Endometrial microvascular endothelial cells (primary cell): ENCODE results near the gene FEM1B. TPM values are rescaled to one million over a fixed set of nuclear protein-coding genes. Genes with fewer than 3 reads are reported as not detected.

Experiments used
- in situ Hi-C: cut with HindIII; loops from 2 replicates; pipeline ENCODE4 v1.10.0; 2017; ENCODE audit warnings: low sequenced_read_pairs, low pct_unique_long_range_greater_than_20kb; ENCODE audit errors: inconsistent ontology term
- total RNA-seq: library from RNA; depleted of rRNA; stranded (reverse); fragments of >200 nt; gene quantifications from one replicate; pipeline ENCODE4 v1.2.3, GENCODE V29; 2015; ENCODE audit errors: inconsistent ontology term

The FEM1B gene
- total RNA-seq, 1 donor from 2014 or later: 29.4 TPM

DNA sequence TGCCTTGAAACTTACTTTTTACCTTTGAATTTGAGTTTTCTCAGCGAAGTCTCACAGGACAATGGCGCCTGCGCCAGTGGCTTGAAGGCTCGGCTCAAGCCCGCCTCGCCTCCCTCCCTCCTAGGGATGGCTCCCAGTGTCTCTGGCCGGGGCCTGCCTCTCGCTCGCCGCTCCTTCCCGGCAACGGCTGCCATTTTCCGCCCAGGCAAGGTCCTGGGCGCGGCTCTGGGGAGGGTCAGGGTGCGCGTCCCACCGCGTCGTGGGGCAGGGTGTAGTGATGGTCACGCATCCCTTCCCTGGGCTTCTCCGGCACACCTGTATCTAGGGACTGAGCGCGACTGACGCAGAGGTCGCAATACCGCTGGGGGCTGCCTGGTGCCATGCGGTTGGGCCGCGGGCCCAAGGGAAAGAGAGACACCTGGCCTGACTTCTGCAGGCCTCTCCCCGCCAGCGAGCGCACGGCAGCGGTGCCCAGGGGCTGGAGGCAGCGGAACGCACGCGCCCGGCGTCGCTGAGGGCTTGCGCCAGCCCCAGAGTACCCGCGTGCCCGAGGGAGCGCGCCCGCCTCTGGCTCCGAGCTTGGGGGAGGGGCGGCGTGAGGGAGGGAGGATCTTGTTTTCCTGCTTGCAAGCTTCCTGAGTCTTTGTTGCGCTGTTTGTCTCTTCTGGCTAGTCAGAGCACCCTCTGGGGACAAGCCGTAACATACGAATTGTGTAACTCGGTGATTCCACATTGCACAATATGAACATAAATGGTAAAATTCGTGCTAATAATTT lies 20.7 kb upstream of the FEM1B start:
- in situ Hi-C loops: no loop called here

DNA sequence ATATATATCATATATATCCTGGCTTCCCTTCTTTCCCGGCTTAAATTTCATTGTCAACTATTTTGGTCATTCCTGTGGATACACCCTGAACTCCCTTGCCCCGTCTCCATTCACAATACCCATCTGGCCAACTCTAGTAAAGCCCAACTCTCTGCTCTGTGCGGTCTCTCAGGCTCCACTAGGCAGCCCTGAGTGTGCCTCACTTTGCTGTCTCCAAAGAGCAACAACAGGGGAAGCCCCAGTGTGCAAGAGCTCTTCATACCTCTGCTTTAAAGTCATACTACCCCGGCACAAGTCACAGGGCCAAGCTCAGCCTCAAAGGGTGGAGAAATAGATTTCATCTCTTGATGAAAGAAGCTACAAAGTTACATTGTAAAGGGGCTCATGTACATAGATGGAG lies 18.9 kb upstream of the FEM1B start:
- in situ Hi-C loops: no loop called here

DNA sequence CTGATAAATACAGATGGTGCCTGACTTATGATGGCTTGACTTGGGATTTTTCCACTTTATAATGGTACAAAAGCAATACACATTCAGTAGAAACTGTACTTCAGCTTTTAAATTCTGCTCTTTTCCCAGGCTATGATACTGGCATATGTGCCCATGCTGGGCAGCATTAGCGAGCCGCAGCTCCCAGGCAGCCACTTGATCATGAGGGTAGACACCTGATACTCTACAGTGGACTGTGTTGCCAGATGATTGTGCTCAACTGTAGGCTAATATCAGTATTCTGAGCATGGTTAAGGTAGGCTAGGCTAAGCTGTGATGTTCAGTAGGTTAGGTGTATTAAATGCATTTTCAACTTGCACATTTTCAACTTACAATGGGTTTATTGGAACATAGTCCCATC lies 17.7 kb upstream of the FEM1B start:
- in situ Hi-C loops: no loop called here

DNA sequence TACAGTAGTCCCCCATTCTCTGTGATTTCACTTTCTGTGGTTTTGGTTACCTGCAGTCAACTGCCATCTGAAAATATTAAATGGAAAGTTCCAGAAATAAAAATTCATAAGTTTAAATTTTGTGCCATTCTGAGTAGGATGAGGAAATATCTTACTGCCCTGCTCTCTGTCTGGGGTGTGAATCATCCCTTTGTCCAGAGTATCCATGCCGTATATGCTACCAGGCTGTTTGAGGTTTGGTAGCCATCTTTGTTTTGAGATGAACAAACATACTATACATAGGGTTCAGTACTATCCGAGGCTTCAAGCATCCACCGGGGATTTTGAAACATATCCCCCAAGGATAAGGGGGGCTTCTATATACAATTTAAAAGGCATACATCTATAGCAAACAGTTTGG lies 16.3 kb upstream of the FEM1B start:
- in situ Hi-C loops: no loop called here

DNA sequence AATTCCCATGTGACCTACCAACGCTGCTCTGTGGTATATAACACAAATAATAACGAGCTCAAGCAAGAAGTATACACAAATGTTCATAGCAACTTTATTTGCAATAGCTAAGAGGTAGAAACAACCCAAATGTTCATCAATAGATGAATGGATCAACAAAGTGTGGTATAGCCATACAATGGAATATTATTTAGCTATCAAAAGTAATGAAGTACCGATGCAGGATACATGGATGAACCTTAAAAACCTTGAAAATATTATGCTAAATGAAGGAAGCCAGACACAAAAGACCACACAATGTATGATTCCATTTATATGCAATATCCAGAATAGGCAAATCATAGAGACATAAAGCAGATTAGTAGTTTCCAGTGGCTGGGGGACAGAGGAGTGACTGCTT lies 15.6 kb upstream of the FEM1B start:
- in situ Hi-C loops: no loop called here

DNA sequence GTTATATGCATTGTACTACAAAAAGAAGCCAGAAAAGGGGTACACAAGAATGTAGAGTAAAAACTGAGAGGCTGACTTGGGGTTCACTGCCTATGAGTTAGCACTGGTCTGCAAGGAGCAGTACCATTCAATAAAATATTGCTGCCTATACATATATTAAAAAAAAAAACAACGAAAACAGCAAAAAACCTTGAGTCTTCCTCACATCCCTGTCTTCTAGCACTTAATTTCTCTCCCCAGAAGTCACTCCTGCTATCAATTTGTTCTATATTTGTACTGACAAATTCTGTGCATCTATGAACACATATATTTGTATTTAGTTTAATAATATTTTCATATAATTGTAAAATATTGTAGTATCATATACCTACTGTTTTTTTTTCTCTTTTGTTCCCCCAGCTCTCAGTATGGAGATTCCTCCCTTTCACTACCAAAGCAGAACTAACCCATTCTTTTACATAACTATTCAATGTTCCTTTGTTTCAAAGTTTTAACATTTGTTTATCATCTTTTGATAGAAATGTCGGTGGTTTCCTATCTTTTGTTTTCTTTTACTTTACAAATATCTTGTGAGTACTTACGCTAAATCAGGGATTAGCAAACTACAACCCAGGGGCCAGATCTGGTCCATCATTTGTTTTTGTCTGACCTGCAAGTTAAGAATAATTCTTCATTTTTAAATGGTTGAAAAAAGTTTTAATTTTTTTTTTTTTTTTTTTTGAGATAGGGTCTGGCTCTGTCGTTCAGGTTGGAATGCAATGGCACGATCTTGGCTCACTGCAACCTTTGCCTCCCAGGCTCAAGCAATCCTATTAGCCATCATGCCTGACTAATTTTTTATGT lies 14.8 kb upstream of the FEM1B start:
- in situ Hi-C loops: no loop called here

DNA sequence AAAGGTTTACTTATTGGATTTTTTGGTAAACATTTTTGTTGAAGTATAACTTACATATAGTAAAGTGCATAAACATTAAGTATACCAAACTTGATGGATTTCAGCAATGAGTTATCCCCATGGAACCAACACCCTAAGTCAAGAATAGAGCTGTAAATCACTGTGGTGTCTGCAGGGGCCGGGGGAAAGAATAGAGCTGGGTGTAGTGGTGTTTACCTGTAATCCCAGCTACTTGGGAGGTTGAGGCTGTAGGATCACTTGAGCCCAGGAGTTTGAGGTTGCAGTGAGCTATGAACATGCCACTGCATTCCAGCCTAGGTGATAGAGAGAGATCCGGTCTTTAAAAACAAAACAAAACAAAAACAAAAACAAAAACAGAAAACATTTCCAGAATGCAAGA lies 13.3 kb upstream of the FEM1B start:
- in situ Hi-C loops: no loop called here

DNA sequence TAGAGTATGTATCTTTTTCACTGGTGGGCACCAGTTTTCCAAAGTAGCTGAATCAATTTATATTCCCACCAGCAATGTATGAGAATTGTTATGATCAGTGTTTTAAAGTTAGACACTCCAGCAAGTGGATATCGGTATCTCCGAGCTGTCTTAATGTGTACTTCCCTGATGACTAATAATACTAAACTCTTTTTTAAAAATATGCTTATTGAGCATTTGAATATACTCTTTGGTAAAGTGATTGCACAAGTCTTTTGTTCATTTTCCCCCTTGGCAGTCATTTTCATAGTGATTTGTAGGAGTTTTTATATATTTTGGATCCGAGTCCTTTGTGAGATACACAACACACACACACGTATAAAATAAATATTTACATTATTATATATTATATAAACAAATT lies 12.5 kb upstream of the FEM1B start:
- in situ Hi-C loops: no loop called here

DNA sequence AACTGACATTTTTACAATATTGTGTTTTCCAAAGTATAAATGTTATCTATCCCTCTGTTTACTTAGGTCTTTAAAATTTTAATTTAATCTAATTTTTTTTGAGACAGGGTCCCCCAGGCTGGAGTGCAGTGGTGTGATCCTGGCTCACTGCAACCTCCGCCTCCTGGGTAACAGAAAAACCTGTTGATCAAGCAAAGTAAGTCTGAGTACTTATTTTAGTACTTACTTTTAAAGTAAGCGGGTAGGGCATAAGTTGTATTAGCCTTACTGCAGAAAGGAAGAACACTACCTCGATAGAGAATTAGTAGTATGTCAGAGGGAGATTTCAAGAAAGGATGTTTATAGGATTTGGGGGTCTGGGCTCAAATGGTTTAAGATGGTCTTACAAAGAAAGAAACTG lies 11.9 kb upstream of the FEM1B start:
- in situ Hi-C loops: no loop called here

DNA sequence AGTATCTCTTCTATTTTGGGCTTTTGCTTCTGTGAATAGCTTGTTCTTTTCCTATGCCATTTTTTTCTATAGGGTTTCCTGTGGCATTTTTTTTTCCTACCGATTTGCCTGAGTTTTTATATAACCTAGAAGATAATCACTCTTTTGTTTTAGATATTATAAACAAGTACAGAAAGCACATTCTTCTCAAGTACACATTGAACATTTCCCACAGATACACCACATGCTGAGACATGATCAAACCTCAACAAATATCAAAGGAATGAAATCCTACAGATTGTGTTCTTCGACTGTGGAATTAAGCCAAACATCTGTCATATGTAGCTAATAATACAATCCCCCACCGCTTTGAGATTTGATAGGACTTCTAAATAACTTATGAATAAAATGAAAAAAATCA lies 9.1 kb upstream of the FEM1B start:
- in situ Hi-C loops: no loop called here

DNA sequence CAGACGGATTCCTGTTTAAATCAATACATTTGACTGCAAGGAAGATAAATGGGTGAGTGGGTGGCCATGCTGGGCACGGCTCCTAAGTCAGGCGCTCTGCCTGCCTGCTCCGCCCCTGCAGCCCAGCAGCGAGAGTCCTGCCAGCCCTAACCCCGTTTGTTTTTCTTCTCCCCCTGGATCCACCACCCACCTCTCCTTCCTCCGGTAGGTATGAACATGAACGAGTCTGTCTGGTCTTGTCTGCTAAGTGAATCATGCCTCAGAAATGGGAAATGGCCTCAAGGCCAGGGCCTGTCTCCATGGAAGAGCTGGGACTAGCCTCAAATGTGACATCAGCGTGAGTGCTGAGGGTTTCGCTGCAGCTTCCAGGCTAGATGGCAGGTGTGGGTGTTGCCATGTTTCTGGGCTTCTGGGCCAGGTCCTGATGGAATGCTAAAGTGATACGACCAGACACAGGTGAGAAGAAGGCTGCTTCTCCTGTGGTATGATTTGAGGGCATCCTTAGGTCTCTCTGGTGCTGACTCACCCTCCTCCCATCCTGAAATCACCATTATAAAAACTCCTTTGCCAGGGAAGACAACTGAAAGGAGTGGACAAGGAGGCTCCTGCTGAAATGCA lies 5.6 kb upstream of the FEM1B start:
- in situ Hi-C loops: no loop called here

DNA sequence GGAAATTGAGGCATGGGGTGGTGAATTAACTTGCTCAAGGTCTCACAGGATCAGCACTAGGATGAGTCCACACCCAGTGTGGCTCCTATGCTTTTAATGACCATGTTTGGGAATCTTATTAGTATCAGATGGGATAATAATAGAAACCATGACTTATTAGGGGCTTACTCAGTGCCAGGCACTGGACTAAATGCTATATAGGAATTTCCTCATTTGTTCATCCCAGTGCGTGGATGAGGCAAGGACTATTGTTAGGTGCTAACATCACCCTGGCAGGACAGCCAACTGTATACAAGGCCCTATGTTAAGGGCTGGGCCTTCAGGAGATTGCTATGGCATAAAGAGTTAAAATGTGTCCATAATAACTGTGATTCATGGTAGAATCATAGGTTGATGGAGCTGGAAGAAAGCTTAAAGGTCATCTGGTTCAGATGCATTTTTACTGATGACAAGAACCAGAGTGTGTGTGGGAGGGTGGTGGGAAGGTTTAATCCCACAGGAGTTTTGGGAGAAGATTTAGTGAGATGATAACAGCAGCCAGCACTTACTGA lies 4.7 kb upstream of the FEM1B start:
- in situ Hi-C loops: no loop called here

DNA sequence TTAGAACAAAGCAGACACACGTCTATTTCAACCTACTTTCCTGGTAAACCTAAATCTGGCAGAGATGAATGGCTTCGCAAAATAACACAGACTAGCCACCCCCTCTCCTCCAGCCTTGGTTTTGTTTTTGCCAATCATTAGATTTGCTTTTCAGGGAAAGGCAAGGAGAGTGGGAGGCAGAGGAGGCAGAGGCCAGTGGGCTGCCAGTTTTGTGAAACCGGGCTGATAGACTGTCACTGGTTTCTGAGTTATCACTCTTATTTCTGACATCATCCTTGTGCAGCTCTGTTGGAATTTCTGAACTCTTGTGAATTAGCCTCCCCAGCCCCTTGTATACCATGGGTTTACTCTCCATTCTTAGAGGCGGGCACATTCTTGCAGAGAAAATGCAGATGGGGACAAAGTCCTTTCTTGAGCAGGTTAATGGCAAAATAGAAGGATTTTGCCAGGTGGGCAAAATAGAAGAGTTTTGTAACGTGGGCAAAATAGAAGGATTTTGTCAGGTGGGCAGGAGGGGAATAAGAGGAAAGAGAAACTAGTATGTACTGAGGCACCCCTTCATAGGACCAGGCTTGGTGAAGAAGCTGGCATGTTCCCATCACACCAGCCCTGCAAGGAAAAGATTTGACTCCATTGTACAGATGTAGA lies 3.2 kb upstream of the FEM1B start:
- in situ Hi-C loops: no loop called here

DNA sequence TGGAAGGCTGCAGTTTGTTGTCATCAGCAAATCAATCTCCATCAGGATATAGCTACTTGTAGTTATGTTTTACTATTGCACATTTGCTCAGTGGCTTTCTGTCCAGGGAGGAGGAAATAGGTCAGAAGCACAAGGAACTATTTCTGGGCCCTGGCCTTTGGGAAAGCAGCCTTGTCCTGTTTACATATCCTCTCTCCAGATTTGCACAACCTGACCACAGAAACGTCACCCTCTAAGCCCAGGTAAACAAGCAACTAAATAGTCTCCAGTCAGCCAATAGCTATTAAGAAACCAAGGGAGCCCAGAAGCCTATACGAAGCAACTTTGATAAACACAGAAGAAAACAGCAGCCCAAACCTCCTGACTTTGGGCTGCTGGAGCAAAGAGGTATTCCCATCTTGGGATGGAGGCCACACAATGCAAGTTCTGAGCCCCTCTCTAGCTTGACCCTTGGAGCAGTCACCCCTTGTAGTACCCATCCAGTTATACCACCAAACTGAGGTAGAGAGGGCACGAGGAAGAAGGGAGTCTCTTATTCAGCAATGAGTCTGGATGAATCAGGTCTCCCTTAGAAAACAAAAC lies 2.3 kb upstream of the FEM1B start:
- in situ Hi-C loops: no loop called here

DNA sequence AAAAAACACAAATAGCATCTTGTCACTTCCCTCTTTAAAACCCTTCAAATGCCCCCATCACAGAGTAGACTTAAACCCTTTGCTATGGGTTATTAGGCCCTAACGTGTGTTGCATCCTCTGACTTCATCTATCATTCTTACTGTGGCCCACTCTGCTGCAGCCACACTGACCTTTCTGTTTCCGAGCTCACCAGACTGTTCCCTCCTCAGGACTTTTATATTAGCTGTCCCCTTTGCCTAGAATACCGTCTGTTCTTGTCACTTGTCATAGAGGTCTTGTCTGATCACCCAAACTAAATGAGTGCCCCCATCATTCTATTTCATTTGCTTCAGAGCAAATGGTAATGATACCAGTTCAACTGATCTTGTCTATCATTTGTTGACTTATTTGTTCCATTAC lies 877 bp upstream of the FEM1B start:
- in situ Hi-C loops: no loop called here

DNA sequence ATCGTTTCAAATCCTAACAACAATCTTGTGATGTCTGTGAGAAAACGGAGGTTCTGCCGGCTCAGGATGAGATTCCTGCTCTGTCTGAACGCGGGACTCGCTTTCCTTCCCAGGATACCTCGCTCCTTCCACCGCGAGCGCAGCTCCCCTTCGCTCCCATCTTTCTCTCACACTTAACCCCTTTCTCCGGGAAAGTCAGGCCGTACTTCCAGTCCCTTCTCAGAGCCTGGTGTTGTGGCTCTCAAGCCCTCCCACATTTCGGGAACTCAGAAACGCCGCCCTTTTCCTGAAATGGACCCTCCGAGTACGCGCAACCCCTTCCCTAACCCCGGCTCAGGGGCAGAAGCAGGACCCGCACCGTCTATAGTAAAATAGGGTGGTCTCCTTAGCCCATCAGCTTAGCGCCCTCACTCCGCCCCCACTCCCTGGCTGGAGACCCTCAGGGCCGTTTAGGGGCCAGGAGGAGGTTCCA lies 378 bp upstream of the FEM1B start:
- in situ Hi-C loops: no loop called here

DNA sequence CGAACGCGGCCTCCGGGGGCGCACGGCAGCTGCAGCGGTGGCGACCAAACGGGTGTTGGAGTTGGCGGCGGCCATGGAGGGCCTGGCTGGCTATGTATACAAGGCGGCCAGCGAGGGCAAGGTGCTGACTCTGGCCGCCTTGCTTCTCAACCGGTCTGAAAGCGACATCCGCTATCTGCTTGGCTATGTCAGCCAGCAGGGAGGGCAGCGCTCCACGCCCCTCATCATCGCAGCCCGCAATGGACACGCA lies 725 bp downstream of the FEM1B start:
- in situ Hi-C loops: no loop called here

DNA sequence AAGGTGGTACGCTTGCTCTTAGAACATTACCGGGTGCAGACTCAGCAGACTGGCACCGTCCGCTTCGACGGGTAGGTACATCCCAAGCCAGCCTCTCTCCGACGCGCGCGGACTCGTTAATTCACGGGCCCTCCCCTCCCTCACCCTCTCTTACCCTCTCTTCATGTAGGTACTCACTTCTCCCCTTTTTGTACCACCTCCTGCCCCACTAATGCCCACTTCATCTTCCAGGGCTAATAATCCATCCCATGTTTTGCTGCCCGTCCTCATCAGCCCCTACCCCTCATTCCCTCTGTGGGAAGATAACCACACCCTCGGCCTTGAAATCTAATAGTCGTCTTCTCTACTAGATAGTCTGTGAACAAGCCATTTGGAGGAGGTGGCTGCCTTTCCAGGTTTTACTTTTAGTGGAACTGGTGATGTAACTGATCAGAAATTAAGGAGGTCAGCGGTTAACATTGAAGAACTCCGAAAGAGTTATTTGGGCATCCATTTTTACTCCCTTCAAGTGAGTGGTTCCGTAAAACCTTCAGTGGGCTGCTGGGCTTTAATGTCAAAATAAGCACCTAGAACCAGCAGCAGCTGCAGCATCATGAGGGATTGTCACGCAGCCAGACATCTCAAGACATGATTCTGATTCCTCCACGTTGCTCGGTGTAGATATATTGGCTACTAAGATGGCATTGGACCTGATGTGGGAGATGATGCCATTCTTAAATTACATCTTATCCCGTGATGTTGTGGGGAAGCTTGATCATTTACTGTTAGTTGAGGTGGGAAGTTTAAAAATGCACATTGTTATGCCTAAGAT lies 1.3 kb downstream of the FEM1B start:
- in situ Hi-C loops: no loop called here
